Suprapubic skin (tissue), 4 donors: ENCODE data around the gene VPS25.
"Not testable (repeated sequence)": the region's sequence is repeated elsewhere in the genome, so short reads cannot be mapped to it uniquely, and the experiment has no call there.

Experiments used
- CTCF ChIP-seq, 2 donors: fragments of 200-600 bp in 1 of 2; fragments of 450-650 bp in 1 of 2; sonication (generic) in 1 of 2; IDR thresholded peaks; one replicate each; pipeline ENCODE4 v1.5.1; 2016 to 2019; ENCODE audit warnings: antibody characterized with exemption in 2 of 2, mild to moderate bottlenecking in 1 of 2, moderate library complexity in 1 of 2
- EP300 ChIP-seq: sonication (generic); formaldehyde crosslinking; IDR thresholded peaks from one replicate; pipeline ENCODE4 v1.6.1; 2017; ENCODE audit warnings: antibody characterized with exemption
- POLR2AphosphoS5 ChIP-seq, 3 donors: sonication (generic); formaldehyde crosslinking; IDR thresholded peaks; one replicate each; pipeline ENCODE4 v1.6.1; 2017; ENCODE audit warnings: antibody characterized with exemption in 3 of 3

GRCh38 chr17:42768006-42768405 lies 5.2 kb upstream of the VPS25 start:
- TF ChIP-seq CTCF (IDR thresholded peaks at IDR 0.05); POLR2AphosphoS5 (IDR thresholded peaks at IDR 0.05); EP300: not testable (repeated sequence)
